ENCODE measurements around the gene C3orf20. TPM values are rescaled to one million over a fixed set of nuclear protein-coding genes. Genes with fewer than 3 reads are reported as not detected.

The C3orf20 gene
- total and polyA plus RNA-seq, 2 of the 4 experiments (the other 2 are of a cell fraction) = not detected

DNA sequence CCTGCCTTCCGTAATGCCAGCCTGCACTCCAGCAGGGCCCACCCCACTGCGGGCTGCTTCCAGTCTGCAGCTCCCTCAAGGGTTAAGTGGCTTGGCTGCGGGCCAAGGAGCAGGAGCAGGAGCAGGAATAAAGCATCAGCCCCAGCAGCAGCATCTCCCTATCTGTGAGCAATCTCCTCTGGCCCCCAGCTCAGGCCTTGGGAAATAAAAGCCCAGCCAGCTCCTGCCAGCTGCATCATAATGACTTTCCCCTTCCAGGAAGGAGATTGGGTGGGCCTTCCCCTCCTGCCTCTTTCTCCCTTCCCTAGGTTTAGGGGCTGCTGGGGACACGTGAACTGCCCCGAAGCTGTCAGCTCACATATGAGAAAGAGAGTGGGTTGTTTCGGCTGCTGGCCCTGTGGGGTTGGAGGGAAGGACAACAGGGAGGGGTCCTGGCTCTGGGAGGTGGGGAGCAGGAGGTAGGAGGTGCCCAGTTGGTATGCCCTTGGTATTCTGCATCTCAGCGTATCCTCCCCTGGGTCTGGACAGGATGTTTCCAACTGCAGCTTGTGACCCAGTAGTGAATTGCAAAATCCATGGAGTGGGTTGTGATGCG lies 109.2 kb downstream of the C3orf20 start:
- Histone ChIP-seq H3K36me3 (ENCODE audit: control insufficient read depth, insufficient read depth, low read length) (no peaks in the 10 kb centered on the region), H3K27ac (ENCODE audit: insufficient read depth, low read length) (no peak overlapping the region), H3K18ac (ENCODE audit: low read depth, low read length) (no peak overlapping the region), H4K20me1 (ENCODE audit: insufficient read depth, low read length) (no peaks in the 10 kb centered on the region), H4K8ac (ENCODE audit: low read depth in 2 of 2, low read length in 2 of 2) (no peak overlapping the region), H3K79me1 (ENCODE audit: low read depth in 1 of 2, low read length in 2 of 2) (no peaks in the 10 kb centered on the region), H2BK15ac (ENCODE audit: low read depth, low read length) (no peak overlapping the region), H3K4ac (ENCODE audit: low read depth, low read length) (no peak overlapping the region), H2BK20ac (ENCODE audit: low read depth, low read length) (no peak overlapping the region), H2AK9ac (replicated peaks; ENCODE audit: low read depth, low read length, poor library complexity) (no peak overlapping the region), H3K14ac (replicated peaks; ENCODE audit: low read depth, low read length) (no peak overlapping the region), H3K9me1 (ENCODE audit: insufficient read depth, low read length) (no peaks in the 10 kb centered on the region), H4K91ac (ENCODE audit: insufficient read depth, low read depth, low read length) (no peak overlapping the region), H2BK120ac (ENCODE audit: low read depth, low read length) (no peak overlapping the region), H3K27me3 (ENCODE audit: control insufficient read depth, insufficient read depth, low read length) (peaks cover 12% of the 10 kb centered on the region; the same call in 1 of the 2 replicates), H3K9me3 (ENCODE audit: control insufficient read depth, insufficient read depth, low read length) (no peaks in the 10 kb centered on the region), H3K4me1 (ENCODE audit: control insufficient read depth, insufficient read depth, low read length) (no peaks in the 10 kb centered on the region), H3K4me2 (ENCODE audit: low read depth, low read length) (no peak overlapping the region), H2AFZ (replicated peaks; ENCODE audit: low read length, poor library complexity) (no peak overlapping the region), H3K9ac (ENCODE audit: low read depth, low read length) (no peak overlapping the region), H2BK5ac (ENCODE audit: low read depth, low read length, poor library complexity, severe bottlenecking) (no peak overlapping the region), H3K56ac (ENCODE audit: extremely low read depth, insufficient read depth, low read length) (no peak overlapping the region), H3K23ac (ENCODE audit: low read depth, low read length) (no peak overlapping the region), H4K5ac (ENCODE audit: low read depth, low read length) (no peak overlapping the region), H3K4me3 (ENCODE audit: insufficient read depth, low read depth, low read length) (no peak overlapping the region), H2AK5ac (ENCODE audit: low read depth, low read length) (no peak overlapping the region)
- in situ Hi-C loops (cut with MboI; ENCODE audit: low sequenced_read_pairs) = no loop called here
- ChIA-PET CTCF (no interaction called here), POLR2A (ENCODE audit: unreplicated experiment) (no interaction called here)
- dilution Hi-C loops (cut with HindIII; ENCODE audit: low sequenced_read_pairs, unreplicated experiment) = no loop called here
- no peak for DNase-seq
- 21% methylated on average over 2 of the region's 8 CpGs; no CpG with 5 or more reads in 1 of the 2 experiments for WGBS, 2 experiments (ENCODE audit: extremely low coverage in 2 of 2, insufficient read length in 1 of 2)
- no peak for ATAC-seq (ENCODE audit: low read depth)
- TF ChIP-seq FOS (IDR thresholded peaks at IDR 0.05; ENCODE audit: low read depth, low read length) (no peak), NFE2L2 (IDR thresholded peaks at IDR 0.05; ENCODE audit: low read depth, low read length) (no peak), RFX5 (IDR thresholded peaks at IDR 0.05; ENCODE audit: low read depth, low read length) (no peak), RCOR1 (IDR thresholded peaks at IDR 0.05; ENCODE audit: insufficient replicate concordance, low read length) (no peak), MAZ (IDR thresholded peaks at IDR 0.05; ENCODE audit: borderline replicate concordance, low read depth, low read length) (no peak), SMC3 (IDR thresholded peaks at IDR 0.05; ENCODE audit: low read depth, low read length) (no peak), POLR2A (IDR thresholded peaks at IDR 0.05; ENCODE audit: low read depth, low read length) (no peak), RAD21 (IDR thresholded peaks at IDR 0.05; ENCODE audit: low read length) (no peak), MXI1 (IDR thresholded peaks at IDR 0.05; ENCODE audit: borderline replicate concordance, low read depth, low read length) (no peak), USF2 (IDR thresholded peaks at IDR 0.05; ENCODE audit: low read depth, low read length) (no peak), MAFK (IDR thresholded peaks at IDR 0.05; ENCODE audit: low read depth, low read length) (no peak), CEBPB (IDR thresholded peaks at IDR 0.05; ENCODE audit: low read depth, low read length) (no peak), CHD1 (IDR thresholded peaks at IDR 0.05; ENCODE audit: low read depth, low read length) (no peak), BHLHE40 (IDR thresholded peaks at IDR 0.05; ENCODE audit: low read depth, low read length) (no peak), CTCF (conservative IDR thresholded peaks at IDR 0.05; ENCODE audit: low read depth, low read length) (no peak)
- TF ChIP-seq, protein P1, sequence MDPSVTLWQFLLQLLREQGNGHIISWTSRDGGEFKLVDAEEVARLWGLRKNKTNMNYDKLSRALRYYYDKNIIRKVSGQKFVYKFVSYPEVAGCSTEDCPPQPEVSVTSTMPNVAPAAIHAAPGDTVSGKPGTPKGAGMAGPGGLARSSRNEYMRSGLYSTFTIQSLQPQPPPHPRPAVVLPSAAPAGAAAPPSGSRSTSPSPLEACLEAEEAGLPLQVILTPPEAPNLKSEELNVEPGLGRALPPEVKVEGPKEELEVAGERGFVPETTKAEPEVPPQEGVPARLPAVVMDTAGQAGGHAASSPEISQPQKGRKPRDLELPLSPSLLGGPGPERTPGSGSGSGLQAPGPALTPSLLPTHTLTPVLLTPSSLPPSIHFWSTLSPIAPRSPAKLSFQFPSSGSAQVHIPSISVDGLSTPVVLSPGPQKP (IDR thresholded peaks at IDR 0.05; ENCODE audit: borderline replicate concordance, low read depth, low read length) = no peak
- intact Hi-C loops (cut with micrococcal nuclease) = loop anchor here (5.0 kb wide), 1 partner anchor 277 kb away; no protein-coding TSS in a partner anchor
- no TSS peak for BruUV-seq (replicated peaks)
